ENCODE measurements around the gene TRIM39.
"Not testable (repeated sequence)": the region's sequence is repeated elsewhere in the genome, so short reads cannot be mapped to it uniquely, and the experiment has no call there.

The TRIM39 gene

DNA sequence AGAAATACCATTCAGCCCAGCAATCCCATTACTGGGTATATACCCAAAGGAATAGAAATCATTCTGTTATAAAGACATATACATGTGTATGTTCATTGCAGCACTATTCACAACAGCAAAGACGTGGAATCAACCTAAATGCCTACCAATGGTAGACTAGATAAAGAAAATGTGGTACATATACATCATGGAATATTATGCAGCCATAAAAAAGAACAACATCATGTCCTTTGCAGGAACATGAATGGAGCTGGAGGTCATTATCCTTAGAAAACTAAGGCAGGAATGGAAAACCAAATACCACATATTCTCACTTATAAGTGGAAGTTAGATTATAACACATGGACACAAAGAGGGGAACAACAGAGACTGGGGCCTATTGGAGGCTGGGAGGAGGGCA is 42.6 kb downstream of the TRIM39 start:
- DNase-seq = not testable (repeated sequence)

DNA sequence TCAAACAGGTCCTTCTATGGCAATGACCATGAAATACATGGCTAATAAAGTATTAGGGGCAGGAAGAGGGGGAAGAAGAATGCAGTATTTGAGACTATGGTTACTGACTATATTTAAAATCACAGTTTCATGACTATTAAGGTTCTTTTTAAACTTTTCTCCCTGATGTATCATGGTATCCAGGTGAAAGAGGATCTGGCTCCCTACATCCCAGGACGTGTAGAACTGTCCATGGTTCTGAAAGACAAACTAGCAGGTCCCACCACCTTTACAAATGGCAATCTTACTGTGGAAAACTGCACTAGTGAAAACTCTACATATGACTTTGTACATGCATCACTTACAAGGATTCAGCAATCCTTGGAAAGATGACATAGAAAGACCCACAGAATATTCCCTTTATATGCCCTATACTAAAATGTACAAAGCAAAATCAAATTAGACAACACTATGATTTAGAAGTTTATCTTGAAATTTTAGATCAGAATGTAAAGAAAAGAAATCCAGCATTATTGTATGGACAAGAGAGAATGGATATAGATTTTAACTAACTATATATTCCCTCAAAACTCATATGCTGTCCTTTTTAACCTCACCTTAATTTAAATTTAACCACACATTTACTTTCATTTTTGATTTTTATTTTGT is 51.7 kb downstream of the TRIM39 start:
- DNase-seq = no peak

DNA sequence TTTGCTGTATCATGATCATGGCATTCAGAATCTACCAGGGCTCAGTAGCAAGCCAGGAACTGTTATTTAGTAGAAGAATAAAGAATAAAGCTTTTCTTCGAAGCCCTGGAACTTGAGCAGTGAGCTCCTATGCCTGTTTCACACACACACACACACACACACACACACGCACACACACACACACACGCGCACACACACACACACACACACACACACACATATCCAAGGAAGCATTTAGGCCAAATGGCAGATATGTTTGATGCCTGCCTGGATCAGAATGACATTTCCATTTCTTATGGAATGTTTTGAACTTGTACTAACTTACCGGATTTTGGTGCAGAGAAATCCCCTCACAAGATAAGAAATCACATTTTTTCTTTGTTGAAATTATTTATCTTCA is 53.7 kb downstream of the TRIM39 start:
- DNase-seq = no peak

DNA sequence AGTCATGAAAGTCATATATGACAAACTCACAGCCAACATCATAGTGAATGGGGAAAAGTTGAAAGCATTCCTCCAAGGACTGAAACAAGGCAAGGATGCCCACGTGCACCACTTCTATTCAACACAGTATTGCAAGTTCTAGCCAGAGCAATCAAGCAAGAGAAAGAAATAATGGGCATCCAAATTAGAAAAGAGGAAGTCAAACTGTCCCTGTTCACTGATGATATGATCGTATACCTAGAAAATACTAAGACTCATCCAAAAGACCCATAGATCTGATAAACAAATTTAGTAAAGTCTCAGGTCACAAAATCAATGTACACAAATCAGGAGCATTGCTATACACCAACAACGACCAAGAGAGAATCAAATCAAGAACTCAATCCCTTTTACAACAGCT is 59.4 kb downstream of the TRIM39 start:
- DNase-seq = no peak

DNA sequence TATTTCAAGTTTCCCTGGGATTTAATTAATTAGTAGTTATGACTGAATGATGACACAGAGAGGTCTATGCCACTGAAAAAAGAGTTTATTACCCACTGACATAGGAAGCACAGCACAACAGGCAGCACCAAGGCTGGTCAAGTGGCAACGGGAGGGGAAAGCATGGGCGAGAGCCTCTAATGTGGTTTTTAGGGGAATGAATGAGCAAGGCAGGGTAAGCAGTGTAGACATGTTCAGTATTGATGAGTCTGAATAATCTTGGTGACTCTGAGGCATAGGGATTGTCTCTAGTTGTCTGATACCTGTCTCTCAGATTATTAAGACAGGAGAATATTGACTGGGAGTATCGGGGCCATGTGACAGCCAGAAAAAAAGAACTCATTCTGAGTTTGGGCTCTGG is 64.5 kb downstream of the TRIM39 start:
- no peak for DNase-seq
